ENCODE results near the gene ETV4. TPM values are rescaled to one million over a fixed set of nuclear protein-coding genes. Genes with fewer than 3 reads are reported as not detected.

Gene ETV4
- total and polyA plus RNA-seq, 2 of the 13 experiments (the other 11 are each of a cell fraction or from before 2014, with no cell fraction given): 128 to 330 TPM

- peak overlapping the region; percentile 84 for H3K4me2 ChIP-seq (ENCODE audit: low read depth, low read length)
- TF ChIP-seq ZNF329 (CRISPR knock-in tag; IDR thresholded peaks at IDR 0.05; ENCODE audit: low read depth): 0 out of 2 replicates have a peak, but pooled peaks have one; percentile 57
- no peak for TF ChIP-seq ERF (CRISPR knock-in tag; IDR thresholded peaks at IDR 0.05)
- TF ChIP-seq ZFP36 (IDR thresholded peaks at IDR 0.05; ENCODE audit: borderline replicate concordance, low read depth, low read length, partially characterized antibody): peak; percentile 78
- TF ChIP-seq RBAK (CRISPR knock-in tag; IDR thresholded peaks at IDR 0.05): peak; percentile 88
- TF ChIP-seq ZNF713 (CRISPR knock-in tag; IDR thresholded peaks at IDR 0.05): 0 out of 2 replicates have a peak, but pooled peaks have one; percentile 70
- no peak for TF ChIP-seq ZNF615 (CRISPR knock-in tag; IDR thresholded peaks at IDR 0.05; ENCODE audit: borderline replicate concordance)
- TF ChIP-seq TBP (CRISPR knock-in tag; IDR thresholded peaks at IDR 0.05): no peak
- TF ChIP-seq FUBP1 (CRISPR knock-in tag; IDR thresholded peaks at IDR 0.05; ENCODE audit: borderline replicate concordance): no peak
- TF ChIP-seq ZNF383 (CRISPR knock-in tag; IDR thresholded peaks at IDR 0.05; ENCODE audit: borderline replicate concordance): no peak
- TF ChIP-seq PATZ1 (CRISPR knock-in tag; IDR thresholded peaks at IDR 0.05): peak; percentile 93
- no peak for TF ChIP-seq NCOR1 (IDR thresholded peaks at IDR 0.05; ENCODE audit: borderline replicate concordance, low read length)
- TF ChIP-seq ZSCAN21 (CRISPR knock-in tag; IDR thresholded peaks at IDR 0.05; ENCODE audit: borderline replicate concordance): no peak
- TF ChIP-seq ETS1 (CRISPR knock-in tag; IDR thresholded peaks at IDR 0.05): no peak
- TF ChIP-seq SCMH1 (CRISPR knock-in tag; IDR thresholded peaks at IDR 0.05; ENCODE audit: borderline replicate concordance): no peak
These were observed 32.8 kb upstream of the ETV4 start for GRCh38 chr17:43578699-43579565.

More at GRCh38 chr17:43578699-43579565, 32.8 kb upstream of the ETV4 start:
- CTCF ChIA-PET (ENCODE audit: low intra/inter-chr PET ratio, low total read pairs): interaction anchor here (4.6 kb wide), 1 partner anchor 181 kb away, joined by 55 read pairs; no protein-coding TSS in a partner anchor
- no peaks in the 10 kb centered on the region for H3K27me3 ChIP-seq (ENCODE audit: control insufficient read depth in 1 of 2, insufficient read depth in 2 of 2, low read length in 2 of 2)
- peaks cover 100% of the 10 kb centered on the region for H3K4me1 ChIP-seq (ENCODE audit: insufficient read depth, low read length)
- POLR2A ChIA-PET: interaction anchor here (0.7 to 8.9 kb wide), 10 partner anchors 16 to 106 kb away, joined by 3 to 221 read pairs (median 4); partner anchors contain the start of gene ETV4
- H3K27ac ChIP-seq (ENCODE audit: extremely low read length, insufficient read depth, low read length): peak overlapping the region; percentile 5
- intact Hi-C loops (cut with micrococcal nuclease; ENCODE audit: unreplicated experiment): no loop called here
- DNase-seq (ENCODE audit: low spot score) (peak; percentile 46), FAIRE-seq (peak; percentile 12), ATAC-seq (peak; percentile 32)
- no peak overlapping the region for H2AFZ ChIP-seq (ENCODE audit: low read length)
- peak overlapping the region; percentile 41 for H3K9ac ChIP-seq (ENCODE audit: insufficient read depth, low read depth, low read length)
- no TSS peak for BruUV-seq (replicated peaks)
- H4K20me1 ChIP-seq (ENCODE audit: insufficient read depth, low read length): no peaks in the 10 kb centered on the region
- 11% methylated on average over 10 of the region's 13 CpGs for WGBS (ENCODE audit: low lambda C conversion rate)
- H3K9me3 ChIP-seq (ENCODE audit: low read length): no peaks in the 10 kb centered on the region
- in situ Hi-C loops (cut with HindIII; ENCODE audit: extremely low pct_ligation_motif_present, low pct_unique_long_range_greater_than_20kb): loop anchor here (5.0 kb wide), 1 partner anchor 178 kb away; the partner anchor contains the start of gene SOST
- H3K79me2 ChIP-seq (ENCODE audit: insufficient read depth, low read length): no peaks in the 10 kb centered on the region
- H3K36me3 ChIP-seq (replicated peaks in 1 of 2; ENCODE audit: control insufficient read depth in 1 of 2, insufficient read depth in 2 of 2, low read length in 2 of 2): no peaks in the 10 kb centered on the region
- H3K4me3 ChIP-seq (replicated peaks in 1 of 3; ENCODE audit: insufficient read depth in 1 of 3, low read depth in 2 of 3, low read length in 3 of 3): peak overlapping the region in 2 of 3 experiments; percentile 7 to 56; a peak in 2 of 6 replicates
